Panc1 (cell line): ENCODE measurements around the gene RAB26. TPM values are rescaled to one million over a fixed set of nuclear protein-coding genes. Genes with fewer than 3 reads are reported as not detected.

ENCODE experiments used
- ATAC-seq: fragments of 200-7000 bp; cut with Tn5 transposase; 2 replicates; pipeline ENCODE4 v1.9.1; 2020; ENCODE audit warnings: mild to moderate bottlenecking, moderate library complexity
- BruUV-seq: library from RNA; stranded (reverse); fragments of 400-500 nt; replicated peaks from 2 replicates; lab custom pipeline; 2021; lab: Mats Ljungman, UMichigan
- CTCF ChIA-PET: fragments of 300-600 bp; sonication (Branson Sonifier 250); formaldehyde crosslinking; loops from one replicate; lab custom pipeline; 2022; ENCODE audit warnings: antibody characterized with exemption; lab: Charles Lee
- POLR2A ChIA-PET: fragments of 300-600 bp; sonication (Branson Sonifier 250); formaldehyde crosslinking; loops from one replicate; lab custom pipeline; 2022; ENCODE audit warnings: antibody characterized with exemption; lab: Charles Lee
- DNase-seq: peaks from one replicate; pipeline ENCODE4 v3.0.0-alpha.2; 2010; ENCODE audit warnings: low read depth, low spot score
- H3K27ac ChIP-seq: 2 replicates; pipeline ENCODE4 v1.5.1; 2011; ENCODE audit warnings: mild to moderate bottlenecking, low read length, inconsistent platforms
- H3K27me3 ChIP-seq: fragments of 200-500 bp; sonication (Bioruptor generic); 2 replicates; pipeline ENCODE4 v1.6.0; 2014; ENCODE audit warnings: low read length, inconsistent platforms; ENCODE audit not compliant: control insufficient read depth, insufficient read depth
- H3K36me3 ChIP-seq: fragments of 200-500 bp; sonication (Bioruptor generic); 2 replicates; pipeline ENCODE4 v1.5.1; 2014; ENCODE audit warnings: inconsistent platforms, mild to moderate bottlenecking, low read length, moderate library complexity; ENCODE audit not compliant: control insufficient read depth, insufficient read depth
- H3K4me1 ChIP-seq: 2 replicates; pipeline ENCODE4 v1.5.1; 2011; ENCODE audit warnings: inconsistent platforms, mild to moderate bottlenecking, low read length, moderate library complexity; ENCODE audit not compliant: control insufficient read depth, insufficient read depth
- H3K4me3 ChIP-seq, 2 experiments: 2 replicates each; pipeline ENCODE4 v1.5.1; 2011 to 2012; ENCODE audit warnings: low read depth in 2 of 2, low read length in 2 of 2, mild to moderate bottlenecking in 2 of 2, inconsistent platforms in 1 of 2, moderate library complexity in 1 of 2
- H3K9me3 ChIP-seq: fragments of 200-500 bp; sonication (Bioruptor generic); 2 replicates; pipeline ENCODE4 v1.5.1; 2014; ENCODE audit warnings: low read depth, mild to moderate bottlenecking, inconsistent platforms, low read length, moderate library complexity; ENCODE audit not compliant: control insufficient read depth, insufficient read depth
- CTCF ChIP-seq: fragments of 450-650 bp; IDR thresholded peaks from 2 replicates; pipeline ENCODE4 v1.5.1; 2017; ENCODE audit warnings: mild to moderate bottlenecking
- POLR2AphosphoS5 ChIP-seq: IDR thresholded peaks from 2 replicates; pipeline ENCODE4 v1.6.1; 2012; ENCODE audit warnings: mild to moderate bottlenecking, low read depth, low read length, moderate library complexity
- SIN3A ChIP-seq: IDR thresholded peaks from 2 replicates; pipeline ENCODE4 v1.6.1; 2012; ENCODE audit warnings: low read depth, mild to moderate bottlenecking, low read length, moderate library complexity, borderline replicate concordance; ENCODE audit not compliant: insufficient read depth
- TCF7L2 ChIP-seq: IDR thresholded peaks from 2 replicates; pipeline ENCODE4 v1.6.1; 2011; ENCODE audit warnings: mild to moderate bottlenecking, low read depth, low read length, inconsistent platforms
- in situ Hi-C: cut with HindIII; loops from 2 replicates; pipeline ENCODE4 v1.10.0; 2016; ENCODE audit warnings: low sequenced_read_pairs, low pct_unique_long_range_greater_than_20kb
- intact Hi-C: fragments of 100-400 bp; cut with micrococcal nuclease; formaldehyde crosslinking; loops from one replicate; pipeline ENCODE4 v1.10.0; 2022; ENCODE audit not compliant: unreplicated experiment
- total RNA-seq: library from RNA; stranded (reverse); gene quantifications from one replicate; pipeline ENCODE4 v1.2.1, GENCODE V29; 2021; ENCODE audit not compliant: unreplicated experiment
- TF ChIP-seq, protein P1 (sequence below), 2 experiments: IDR thresholded peaks; 2 replicates each; pipeline ENCODE4 v1.6.1; 2011 to 2012; ENCODE audit warnings: low read depth in 2 of 2, control low read depth in 1 of 2, low read length in 1 of 2, mild to moderate bottlenecking in 1 of 2, moderate library complexity in 1 of 2; ENCODE audit not compliant: insufficient read depth in 1 of 2

RAB26 gene
- total RNA-seq, 1 experiment from 2014 or later: 92.2 TPM

DNA sequence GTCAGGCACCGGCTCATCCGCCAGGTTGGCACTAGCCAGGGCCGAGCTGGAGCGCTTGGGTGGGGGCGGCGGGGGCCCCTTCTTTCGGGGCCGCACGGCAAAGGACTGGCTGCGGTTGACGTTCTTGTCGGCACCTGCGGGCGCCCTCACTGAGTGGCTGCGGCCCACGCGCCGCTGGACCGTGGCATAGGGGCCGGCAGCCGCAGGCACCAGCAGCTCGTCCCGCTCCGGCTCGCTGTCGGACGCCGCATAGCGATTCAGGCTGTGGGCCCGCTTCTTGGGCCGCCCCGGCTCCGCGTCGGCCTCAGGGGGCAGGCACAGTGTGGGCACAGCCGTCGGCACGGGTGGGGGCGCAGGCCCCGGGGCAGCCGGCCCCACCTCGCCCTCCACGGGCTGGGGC is 32.0 kb downstream of the RAB26 start:
- CTCF ChIA-PET: no interaction called here
- POLR2A ChIA-PET: no interaction called here
- Histone ChIP-seq H3K36me3 (no peaks in the 10 kb centered on the region), H3K27me3 (no peaks in the 10 kb centered on the region), H3K27ac (no peak overlapping the region), H3K9me3 (no peaks in the 10 kb centered on the region), H3K4me1 (no peaks in the 10 kb centered on the region), H3K4me3 (no peak overlapping the region)
- ATAC-seq: no peak
- TF ChIP-seq TCF7L2 (no peak), SIN3A (no peak), POLR2AphosphoS5 (no peak), CTCF (no peak)
- TF ChIP-seq, protein P1, sequence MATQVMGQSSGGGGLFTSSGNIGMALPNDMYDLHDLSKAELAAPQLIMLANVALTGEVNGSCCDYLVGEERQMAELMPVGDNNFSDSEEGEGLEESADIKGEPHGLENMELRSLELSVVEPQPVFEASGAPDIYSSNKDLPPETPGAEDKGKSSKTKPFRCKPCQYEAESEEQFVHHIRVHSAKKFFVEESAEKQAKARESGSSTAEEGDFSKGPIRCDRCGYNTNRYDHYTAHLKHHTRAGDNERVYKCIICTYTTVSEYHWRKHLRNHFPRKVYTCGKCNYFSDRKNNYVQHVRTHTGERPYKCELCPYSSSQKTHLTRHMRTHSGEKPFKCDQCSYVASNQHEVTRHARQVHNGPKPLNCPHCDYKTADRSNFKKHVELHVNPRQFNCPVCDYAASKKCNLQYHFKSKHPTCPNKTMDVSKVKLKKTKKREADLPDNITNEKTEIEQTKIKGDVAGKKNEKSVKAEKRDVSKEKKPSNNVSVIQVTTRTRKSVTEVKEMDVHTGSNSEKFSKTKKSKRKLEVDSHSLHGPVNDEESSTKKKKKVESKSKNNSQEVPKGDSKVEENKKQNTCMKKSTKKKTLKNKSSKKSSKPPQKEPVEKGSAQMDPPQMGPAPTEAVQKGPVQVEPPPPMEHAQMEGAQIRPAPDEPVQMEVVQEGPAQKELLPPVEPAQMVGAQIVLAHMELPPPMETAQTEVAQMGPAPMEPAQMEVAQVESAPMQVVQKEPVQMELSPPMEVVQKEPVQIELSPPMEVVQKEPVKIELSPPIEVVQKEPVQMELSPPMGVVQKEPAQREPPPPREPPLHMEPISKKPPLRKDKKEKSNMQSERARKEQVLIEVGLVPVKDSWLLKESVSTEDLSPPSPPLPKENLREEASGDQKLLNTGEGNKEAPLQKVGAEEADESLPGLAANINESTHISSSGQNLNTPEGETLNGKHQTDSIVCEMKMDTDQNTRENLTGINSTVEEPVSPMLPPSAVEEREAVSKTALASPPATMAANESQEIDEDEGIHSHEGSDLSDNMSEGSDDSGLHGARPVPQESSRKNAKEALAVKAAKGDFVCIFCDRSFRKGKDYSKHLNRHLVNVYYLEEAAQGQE (IDR thresholded peaks at IDR 0.05; ENCODE audit: insufficient read depth in 1 of 2, low read depth in 2 of 2, low read length in 1 of 2): no peak
- no peak for DNase-seq
- no TSS peak for BruUV-seq
- intact Hi-C loops: no loop called here
- in situ Hi-C loops: no loop called here

DNA sequence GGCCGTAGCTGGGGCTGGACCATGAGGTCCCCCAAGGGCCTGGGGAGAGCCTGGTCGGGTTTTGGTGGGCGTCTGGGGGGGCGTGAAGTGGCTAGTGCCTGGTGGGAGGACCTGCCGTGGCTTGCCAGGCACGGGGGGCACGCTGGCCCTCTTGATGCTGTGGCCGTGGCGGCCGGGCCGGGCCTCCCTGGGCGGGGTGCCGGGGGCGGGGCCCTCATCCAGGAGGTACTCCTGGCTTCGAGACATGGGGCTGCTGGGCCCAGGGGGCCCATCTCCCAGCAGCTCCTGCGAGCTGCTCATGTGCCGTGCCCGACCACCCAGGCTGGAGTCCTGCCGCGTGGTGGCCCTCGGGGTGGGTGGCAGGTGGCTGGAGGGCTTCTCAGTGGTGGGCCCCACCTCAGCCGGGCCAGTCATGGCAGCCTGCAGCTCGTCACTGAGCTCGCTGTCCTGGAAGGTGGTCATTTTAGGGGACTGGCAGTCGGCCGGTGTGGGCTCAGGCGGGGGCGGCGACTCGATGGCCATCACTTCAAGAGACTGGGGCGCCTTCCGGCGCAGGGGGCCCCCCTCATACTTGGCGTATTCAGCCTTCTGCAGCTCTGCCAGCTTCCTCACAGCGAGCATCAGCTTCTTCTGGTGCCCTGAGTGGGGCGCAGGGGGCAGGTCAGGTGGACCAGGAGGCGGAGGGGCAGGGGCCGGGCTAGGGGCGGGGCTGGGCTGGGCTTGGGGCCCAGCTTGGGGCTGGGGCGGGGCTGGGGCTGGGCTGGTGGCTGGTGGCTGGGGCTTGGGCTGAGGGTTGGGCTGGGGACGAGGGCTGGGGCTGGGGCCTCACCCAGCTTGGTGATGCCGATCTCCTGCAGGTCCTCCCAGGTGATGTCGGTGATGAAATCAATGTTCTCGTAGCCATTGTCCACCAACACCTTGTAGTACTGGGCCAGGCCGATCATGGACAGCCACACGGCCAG is 32.8 kb downstream of the RAB26 start:
- ChIA-PET CTCF (no interaction called here), POLR2A (interaction anchor here (0.6 kb wide), 1 partner anchor 24 kb away, joined by 5 read pairs; no protein-coding TSS in a partner anchor)
- no peaks in the 10 kb centered on the region for H3K9me3 ChIP-seq
- DNase-seq (no peak), ATAC-seq (no peak)
- intact Hi-C loops (no loop called here), in situ Hi-C loops (no loop called here)
- H3K4me1 ChIP-seq: no peaks in the 10 kb centered on the region
- H3K27ac ChIP-seq: no peak overlapping the region
- no peaks in the 10 kb centered on the region for H3K36me3 ChIP-seq
- no peaks in the 10 kb centered on the region for H3K27me3 ChIP-seq
- TF ChIP-seq TCF7L2 (no peak), CTCF (no peak), POLR2AphosphoS5 (no peak), SIN3A (no peak)
- TF ChIP-seq, protein P1 (IDR thresholded peaks at IDR 0.05; ENCODE audit: insufficient read depth in 1 of 2, low read depth in 2 of 2, low read length in 1 of 2): no peak
- no TSS peak for BruUV-seq
- H3K4me3 ChIP-seq: no peak overlapping the region
